HL-60 (cell line): Measurements from ENCODE around the gene C1QTNF7.

ENCODE experiments used
- DNase-seq, 2 experiments: peaks; one replicate each; pipeline ENCODE4 v3.0.0-alpha.2; 2010 to 2020; ENCODE audit warnings: low read depth in 1 of 2, low spot score in 1 of 2
- H3K27ac ChIP-seq: fragments of 250-450 bp; sonication (Bioruptor Pico); replicated peaks from 2 replicates; pipeline ENCODE4 v1.5.1; 2020; ENCODE audit warnings: mild to moderate bottlenecking, moderate library complexity
- H3K27me3 ChIP-seq: fragments of 250-450 bp; sonication (Bioruptor Pico); 2 replicates; pipeline ENCODE4 v1.5.1; 2021; ENCODE audit warnings: mild to moderate bottlenecking, moderate library complexity; ENCODE audit not compliant: insufficient read depth, poor library complexity, severe bottlenecking
- H3K4me3 ChIP-seq: replicated peaks from 2 replicates; pipeline ENCODE4 v1.5.1; 2011; ENCODE audit warnings: mild to moderate bottlenecking, control low read depth, low read length; ENCODE audit not compliant: insufficient read depth
- CTCF ChIP-seq: IDR thresholded peaks from one replicate; pipeline ENCODE4 v1.5.1; 2011; ENCODE audit warnings: low read length, control low read depth, inconsistent platforms; ENCODE audit not compliant: insufficient read depth
- GABPA ChIP-seq: IDR thresholded peaks from 2 replicates; pipeline ENCODE4 v1.6.1; 2012; ENCODE audit warnings: low read depth
- POLR2AphosphoS5 ChIP-seq: IDR thresholded peaks from 2 replicates; pipeline ENCODE4 v1.6.1; 2012; ENCODE audit warnings: low read depth
- REST ChIP-seq: IDR thresholded peaks from 2 replicates; pipeline ENCODE4 v1.6.1; 2012; ENCODE audit warnings: low read depth; ENCODE audit not compliant: insufficient replicate concordance
- SPI1 ChIP-seq: IDR thresholded peaks from 2 replicates; pipeline ENCODE4 v1.6.1; 2012; ENCODE audit warnings: low read depth, mild to moderate bottlenecking, borderline replicate concordance

The C1QTNF7 gene

GRCh38 chr4:15481961-15482745, 54.3 kb downstream of the C1QTNF7 start:
- no peak for DNase-seq
- Histone ChIP-seq H3K27ac (no peak overlapping the region), H3K4me3 (no peak overlapping the region), H3K27me3 (no peaks in the 10 kb centered on the region)
- TF ChIP-seq POLR2AphosphoS5 = no peak
- no peak for TF ChIP-seq CTCF
- no peak for TF ChIP-seq REST

- no peak for DNase-seq
- H3K27ac ChIP-seq = no peak overlapping the region
- no peak overlapping the region for H3K4me3 ChIP-seq
- H3K27me3 ChIP-seq = no peaks in the 10 kb centered on the region
- TF ChIP-seq GABPA = no peak
- TF ChIP-seq CTCF = no peak
- no peak for TF ChIP-seq SPI1
- TF ChIP-seq POLR2AphosphoS5 = no peak
- no peak for TF ChIP-seq REST
Measured at GRCh38 chr4:15482842-15483241, 55.0 kb downstream of the C1QTNF7 start.

- Histone ChIP-seq H3K27me3 (no peaks in the 10 kb centered on the region), H3K4me3 (no peak overlapping the region), H3K27ac (no peak overlapping the region)
- TF ChIP-seq REST (no peak), SPI1 (no peak), POLR2AphosphoS5 (no peak), CTCF (no peak), GABPA (no peak)
- no peak for DNase-seq
Measured at GRCh38 chr4:15488136-15488535, 60.3 kb downstream of the C1QTNF7 start.
